K562 (cell line): ENCODE measurements around the gene ASCL2. TPM values are rescaled to one million over a fixed set of nuclear protein-coding genes. Genes with fewer than 3 reads are reported as not detected.
A peak's percentile ranks its signal among the peaks of the same experiment; 100 is the strongest.

Source experiments
- ATAC-seq: fragments of 200-7000 bp; cut with Tn5 transposase; 3 replicates; pipeline ENCODE4 v1.9.1; 2020; ENCODE audit warnings: moderate library complexity
- BruUV-seq: library from RNA; stranded (reverse); fragments of 400-500 nt; replicated peaks from 2 replicates; lab custom pipeline; 2021; lab: Mats Ljungman, UMichigan
- CTCF ChIA-PET: fragments of 300-600 bp; formaldehyde crosslinking; extraction: SDS; loops from one replicate; lab custom pipeline; 2021; ENCODE audit warnings: low intra/inter-chr PET ratio; lab: Yijun Ruan, JAX
- POLR2A ChIA-PET: fragments of 300-600, 350-650 bp; sonication (Branson Sonifier 250); formaldehyde crosslinking; extraction: SDS; loops from one replicate; lab custom pipeline; 2021; ENCODE audit warnings: antibody characterized with exemption, inconsistent platforms; lab: Yijun Ruan, JAX
- DNase-seq, 4 experiments: peaks; one replicate each; pipeline versions ENCODE4 v3.0.0 to v3.0.0-alpha.2; 2011 to 2018; ENCODE audit warnings: low spot score in 3 of 4, mixed read lengths in 3 of 4; ENCODE audit errors: extremely low read depth in 1 of 4
- FAIRE-seq: peaks from 2 replicates; lab custom pipeline; 2011; peaks lifted over from hg19 to GRCh38; lab: Jason Lieb, UNC
- H2AFZ ChIP-seq: 2 replicates; pipeline ENCODE4 v1.6.0; 2011; ENCODE audit warnings: low read depth, low read length, control low read depth, inconsistent platforms
- H3K27ac ChIP-seq: fragments of 200-600 bp; 3 replicates; pipeline ENCODE4 v1.8.0; 2011; ENCODE audit warnings: low read depth, mild to moderate bottlenecking, control low read depth, inconsistent platforms, low read length, moderate library complexity, mixed read lengths; ENCODE audit errors: extremely low read depth
- H3K27me3 ChIP-seq, 2 experiments: fragments of 300-600 bp in 1 of 2; 2 replicates in 1 of 2; 3 replicates in 1 of 2; pipeline versions ENCODE4 v1.6.0 to v1.8.0; 2011; ENCODE audit warnings: inconsistent platforms in 2 of 2, low read length in 2 of 2, mild to moderate bottlenecking in 1 of 2, mixed read lengths in 1 of 2, moderate library complexity in 1 of 2; ENCODE audit not compliant: control insufficient read depth in 2 of 2, insufficient read depth in 2 of 2
- H3K36me3 ChIP-seq: fragments of 300-600 bp; 3 replicates; pipeline ENCODE4 v1.8.0; 2011; ENCODE audit warnings: mild to moderate bottlenecking, low read length, inconsistent platforms; ENCODE audit not compliant: control insufficient read depth, insufficient read depth
- H3K4me1 ChIP-seq, 2 experiments: fragments of 200-600 bp in 1 of 2; replicated peaks in 1 of 2; 2 replicates in 1 of 2; 3 replicates in 1 of 2; pipeline versions ENCODE4 v1.5.1 to v1.8.0; 2011; ENCODE audit warnings: inconsistent platforms in 2 of 2, low read length in 2 of 2, mild to moderate bottlenecking in 1 of 2, mixed read lengths in 1 of 2, moderate library complexity in 1 of 2; ENCODE audit not compliant: control insufficient read depth in 2 of 2, insufficient read depth in 2 of 2
- H3K4me2 ChIP-seq: 2 replicates; pipeline ENCODE4 v1.6.1; 2011; ENCODE audit warnings: low read length, control low read depth, inconsistent platforms, mixed read lengths; ENCODE audit not compliant: insufficient read depth
- H3K4me3 ChIP-seq: fragments of 200-600 bp; sonication (generic), shearing (Covaris generic); 2 replicates; pipeline ENCODE4 v1.5.1; 2016; ENCODE audit warnings: control low read depth, inconsistent platforms
- H3K79me2 ChIP-seq: fragments of 200-600 bp; 3 replicates; pipeline ENCODE4 v1.8.0; 2011; ENCODE audit warnings: low read length, inconsistent platforms; ENCODE audit not compliant: control insufficient read depth, insufficient read depth
- H3K9ac ChIP-seq, 2 experiments: 2 replicates each; pipeline versions ENCODE4 v1.6.0 to v1.6.1; 2011; ENCODE audit warnings: low read depth in 2 of 2, low read length in 2 of 2, control low read depth in 1 of 2, inconsistent platforms in 1 of 2, mild to moderate bottlenecking in 1 of 2, mixed read lengths in 1 of 2; ENCODE audit not compliant: insufficient read depth in 1 of 2
- H3K9me1 ChIP-seq: one replicate; pipeline ENCODE4 v1.6.0; 2011; ENCODE audit warnings: inconsistent platforms, mild to moderate bottlenecking, low read length, moderate library complexity; ENCODE audit not compliant: control insufficient read depth, insufficient read depth
- H3K9me3 ChIP-seq: replicated peaks from 2 replicates; pipeline ENCODE4 v1.5.1; 2011; ENCODE audit warnings: low read depth, low read length, inconsistent platforms; ENCODE audit not compliant: control insufficient read depth, insufficient read depth
- H4K20me1 ChIP-seq: replicated peaks from 2 replicates; pipeline ENCODE4 v1.6.1; 2011; ENCODE audit warnings: low read length, inconsistent platforms, mixed read lengths; ENCODE audit not compliant: control insufficient read depth, insufficient read depth
- HMGN3 ChIP-seq: IDR thresholded peaks from 2 replicates; pipeline ENCODE4 v1.6.1; 2011; ENCODE audit warnings: borderline replicate concordance, low read depth, mild to moderate bottlenecking, mixed read lengths, low read length; ENCODE audit not compliant: insufficient read length; ENCODE audit errors: extremely low read depth
- KAT8 ChIP-seq: fragments of 450-650 bp; IDR thresholded peaks from 2 replicates; pipeline ENCODE4 v1.6.1; 2016; ENCODE audit warnings: low read depth, mild to moderate bottlenecking
- MAX ChIP-seq: sonication (generic); formaldehyde crosslinking; IDR thresholded peaks from 2 replicates; pipeline ENCODE4 v1.9.0; 2022; ENCODE audit warnings: mild to moderate bottlenecking, missing genetic modification reagents
- MBD1 ChIP-seq: fragments of 250-450 bp; sonication (Bioruptor Pico); IDR thresholded peaks from 2 replicates; pipeline ENCODE4 v1.8.0; 2022; ENCODE audit warnings: inconsistent platforms
- MECOM ChIP-seq: fragments of 250-450 bp; sonication (Bioruptor Pico); IDR thresholded peaks from 2 replicates; pipeline ENCODE4 v1.8.0; 2022; ENCODE audit warnings: inconsistent platforms
- MED1 ChIP-seq: sonication (generic); formaldehyde crosslinking; IDR thresholded peaks from 2 replicates; pipeline ENCODE4 v1.8.1; 2023; ENCODE audit warnings: missing genetic modification reagents, borderline replicate concordance
- NFIC ChIP-seq: fragments of 450-650 bp; IDR thresholded peaks from 2 replicates; pipeline ENCODE4 v1.6.1; 2017; ENCODE audit warnings: mild to moderate bottlenecking, inconsistent platforms
- NKRF ChIP-seq: fragments of 450-650 bp; IDR thresholded peaks from 2 replicates; pipeline ENCODE4 v1.6.1; 2016; ENCODE audit warnings: borderline replicate concordance
- NR1H2 ChIP-seq: sonication (generic); formaldehyde crosslinking; IDR thresholded peaks from 2 replicates; pipeline ENCODE4 v1.4.0; 2020; ENCODE audit warnings: mild to moderate bottlenecking, missing genetic modification reagents
- NR2F6 ChIP-seq: fragments of 450-650 bp; formaldehyde crosslinking; IDR thresholded peaks from 2 replicates; pipeline ENCODE4 v1.4.0; 2020; ENCODE audit warnings: mild to moderate bottlenecking
- NRF1 ChIP-seq, 2 experiments: fragments of 450-650 bp; IDR thresholded peaks in 1 of 2; conservative IDR thresholded peaks in 1 of 2; 2 replicates each; pipeline ENCODE4 v1.6.1; 2014; ENCODE audit warnings: mild to moderate bottlenecking in 2 of 2
- PATZ1 ChIP-seq: fragments of 250-450 bp; sonication (Bioruptor Pico); IDR thresholded peaks from 2 replicates; pipeline ENCODE4 v1.5.0; 2020; ENCODE audit warnings: mild to moderate bottlenecking, borderline replicate concordance
- POLR2G ChIP-seq: fragments of 200-400 bp; formaldehyde crosslinking; IDR thresholded peaks from 2 replicates; pipeline ENCODE4 v1.6.1; 2017; ENCODE audit warnings: low read depth, mild to moderate bottlenecking, antibody characterized with exemption, low read length, moderate library complexity
- ZFP36 ChIP-seq: fragments of 150-350 bp; IDR thresholded peaks from 2 replicates; pipeline ENCODE4 v1.6.1; 2018; ENCODE audit warnings: low read length, low read depth; ENCODE audit not compliant: partially characterized antibody
- ZNF143 ChIP-seq: sonication (generic); formaldehyde crosslinking; IDR thresholded peaks from 2 replicates; pipeline ENCODE4 v1.9.0; 2022; ENCODE audit warnings: mild to moderate bottlenecking, missing genetic modification reagents
- ZNF699 ChIP-seq: fragments of 250-450 bp; sonication (Bioruptor Pico); IDR thresholded peaks from 2 replicates; pipeline ENCODE4 v1.8.0; 2021; ENCODE audit warnings: mild to moderate bottlenecking, moderate library complexity; ENCODE audit not compliant: insufficient replicate concordance
- ZNF830 ChIP-seq: fragments of 250-450 bp; sonication (Bioruptor Pico); IDR thresholded peaks from 2 replicates; pipeline ENCODE4 v1.5.0; 2021; ENCODE audit warnings: mild to moderate bottlenecking
- WGBS: fragments of 100-300 bp; shearing (Covaris generic); methylation state at CpG from one replicate; pipeline ENCODE4 v1.1.6; 2016; ENCODE audit warnings: low coverage, mixed read lengths; ENCODE audit not compliant: insufficient coverage; ENCODE audit errors: missing lambda C conversion rate; 5-methylcytosine and 5-hydroxymethylcytosine counted together
- in situ Hi-C: fragments of 300-500 bp; cut with MboI; formaldehyde crosslinking; loops from 4 replicates; pipeline ENCODE4 v1.15.0; 2018; ENCODE audit warnings: inconsistent platforms, mixed read lengths
- intact Hi-C: fragments of 100-400 bp; cut with micrococcal nuclease; formaldehyde crosslinking; loops from 2 replicates; pipeline ENCODE4 v1.14.2; 2022
- polyA plus RNA-seq, 8 experiments: library from polyadenylated mRNA; depleted of rRNA in 4 of 8; stranded (reverse) in 5 of 8; unstranded in 3 of 8; fragments of >200 nt; fragmentation: Nextera tagmentation in 2 of 8; fragmentation: Illumina TruSeq in 1 of 8; extraction: Ambion mirVana in 2 of 8; extraction: Trizol in 1 of 8; gene quantifications; 2 replicates each; pipeline versions ENCODE4 v1.2.1 to v1.2.3, GENCODE V29; 2011 to 2014; ENCODE audit warnings: inconsistent platforms in 1 of 8, missing spikeins in 1 of 8
- total RNA-seq, 7 experiments: library from RNA; depleted of rRNA in 6 of 7; stranded (reverse); fragments of >200 nt in 6 of 7; fragmentation: Illumina TruSeq in 2 of 7; extraction: Trizol in 2 of 7; gene quantifications; 2 replicates each; pipeline versions ENCODE4 v1.2.1 to v1.2.3, GENCODE V29; 2011 to 2021; ENCODE audit warnings: low replicate concordance in 1 of 7

Gene ASCL2
- total and polyA plus RNA-seq, 9 of the 15 experiments (the other 6 are each of a cell fraction or from before 2014, with no cell fraction given) = 0.11 to 1.4 (median 0.36) TPM; not detected in 2

- H3K79me2 ChIP-seq = no peaks in the 10 kb centered on the region
- in situ Hi-C loops (no loop called here), intact Hi-C loops (no loop called here)
- peaks cover 2 to 12% of the 10 kb centered on the region in 2 experiments; a peak in 3 of 5 replicates for H3K4me1 ChIP-seq
- 19% methylated on average over 6 of the region's 6 CpGs for WGBS
- H3K4me3 ChIP-seq = no peak overlapping the region
- no peak overlapping the region for H3K27ac ChIP-seq
- ChIA-PET POLR2A (interaction anchor here (0.6 to 1.2 kb wide), 2 partner anchors 64 to 598 kb away, joined by 3 read pairs; no protein-coding TSS in a partner anchor), CTCF (no interaction called here)
- H2AFZ ChIP-seq = peak overlapping the region; percentile 87
- no peaks in the 10 kb centered on the region for H3K9me1 ChIP-seq
- H3K36me3 ChIP-seq = no peaks in the 10 kb centered on the region
- FAIRE-seq (no peak), ATAC-seq (peak; percentile 51), DNase-seq (no peak)
- H3K27me3 ChIP-seq = peaks cover 0 to 37% of the 10 kb centered on the region in 2 experiments; a peak in 2 of 5 replicates
- no peaks in the 10 kb centered on the region for H4K20me1 ChIP-seq
- no peak overlapping the region for H3K4me2 ChIP-seq
- no TSS peak for BruUV-seq
- peaks cover 3% of the 10 kb centered on the region; the same call in 1 of the 2 replicates for H3K9me3 ChIP-seq
- H3K9ac ChIP-seq = 0 out of 4 replicates have a peak overlapping the region, but pooled peaks of 1 of the 2 experiments have one; percentile 54
- TF ChIP-seq ZNF699 = no peak
- TF ChIP-seq HMGN3 = no peak
- TF ChIP-seq MAX = peak; percentile 77
- no peak for TF ChIP-seq NR1H2 (CRISPR knock-in tag)
- no peak for TF ChIP-seq NR2F6
- no peak for TF ChIP-seq KAT8
- no peak for TF ChIP-seq NRF1 (conservative IDR thresholded peaks at IDR 0.05 in 1 of 2, IDR thresholded peaks at IDR 0.05 in 1 of 2)
- TF ChIP-seq PATZ1 (CRISPR knock-in tag) = no peak
- no peak for TF ChIP-seq MED1
- no peak for TF ChIP-seq ZNF830
- TF ChIP-seq ZNF143 (CRISPR knock-in tag) = no peak
- no peak for TF ChIP-seq NFIC
- TF ChIP-seq MBD1 (CRISPR knock-in tag) = no peak
- TF ChIP-seq NKRF = no peak
- TF ChIP-seq POLR2G = no peak
- TF ChIP-seq MECOM = no peak
- no peak for TF ChIP-seq ZFP36
Measured at GRCh38 chr11:2277008-2277346, 6.6 kb upstream of the ASCL2 start.
